Parathyroid adenoma (tissue), 2 donors: ENCODE measurements around the gene PTAR1.

Experiments
- H2AFZ ChIP-seq: fragments of 300-600 bp; sonication (generic); one replicate; pipeline ENCODE4 v1.7.0; 2017; ENCODE audit warnings: antibody characterized with exemption, mild to moderate bottlenecking
- H3K27ac ChIP-seq: fragments of 300-600 bp; sonication (generic); one replicate; pipeline ENCODE4 v1.7.0; 2017
- H3K27me3 ChIP-seq: fragments of 300-600 bp; sonication (generic); one replicate; pipeline ENCODE4 v1.7.0; 2017; ENCODE audit warnings: low read length; ENCODE audit not compliant: control insufficient read depth, insufficient read depth
- H3K36me3 ChIP-seq: fragments of 300-600 bp; sonication (generic); one replicate; pipeline ENCODE4 v1.7.0; 2017; ENCODE audit warnings: low read length; ENCODE audit not compliant: control insufficient read depth, insufficient read depth
- H3K4me1 ChIP-seq: fragments of 300-600 bp; sonication (generic); one replicate; pipeline ENCODE4 v1.7.0; 2017; ENCODE audit warnings: control low read depth
- H3K4me2 ChIP-seq: fragments of 300-600 bp; sonication (generic); one replicate; pipeline ENCODE4 v1.7.0; 2017; ENCODE audit warnings: low read length
- H3K4me3 ChIP-seq: fragments of 300-600 bp; sonication (generic); one replicate; pipeline ENCODE4 v1.7.0; 2017; ENCODE audit warnings: low read depth, low read length
- H3K79me2 ChIP-seq: fragments of 300-600 bp; sonication (generic); one replicate; pipeline ENCODE4 v1.7.0; 2017; ENCODE audit warnings: control low read depth
- H3K9ac ChIP-seq: fragments of 300-600 bp; sonication (generic); one replicate; pipeline ENCODE4 v1.7.0; 2017; ENCODE audit warnings: mild to moderate bottlenecking
- H3K9me3 ChIP-seq: fragments of 300-600 bp; sonication (generic); one replicate; pipeline ENCODE4 v1.7.0; 2017; ENCODE audit warnings: low read length; ENCODE audit not compliant: control insufficient read depth
- TF ChIP-seq, protein P1 (sequence below): fragments of 300-600 bp; sonication (generic); IDR thresholded peaks from one replicate; pipeline ENCODE4 v1.7.0; 2017; ENCODE audit warnings: antibody characterized with exemption, mild to moderate bottlenecking
- donor health status: primary hyperparathyroidism.

Gene PTAR1

DNA sequence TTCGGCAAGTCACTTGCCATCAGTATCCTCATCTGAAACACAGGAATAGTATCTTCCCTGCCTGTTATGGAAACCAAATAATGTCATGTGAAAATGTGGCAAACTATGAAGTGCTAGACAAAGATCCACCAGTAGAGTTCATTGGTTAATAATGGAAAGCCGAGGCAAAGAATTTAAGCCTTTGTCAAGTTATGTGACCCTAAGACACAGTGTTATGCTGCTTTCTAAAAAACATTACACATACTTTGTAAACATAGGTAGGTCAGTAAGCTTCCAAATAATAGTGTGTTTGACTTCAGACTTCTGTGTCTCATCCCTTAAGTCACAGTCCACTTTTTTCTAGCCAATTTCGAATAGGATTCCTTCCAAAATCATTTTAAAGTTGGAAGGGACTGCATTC, 6.0 kb downstream of the PTAR1 start:
- H3K4me1 ChIP-seq: peaks cover 2% of the 10 kb centered on the region
- no peaks in the 10 kb centered on the region for H3K79me2 ChIP-seq
- TF ChIP-seq, protein P1, sequence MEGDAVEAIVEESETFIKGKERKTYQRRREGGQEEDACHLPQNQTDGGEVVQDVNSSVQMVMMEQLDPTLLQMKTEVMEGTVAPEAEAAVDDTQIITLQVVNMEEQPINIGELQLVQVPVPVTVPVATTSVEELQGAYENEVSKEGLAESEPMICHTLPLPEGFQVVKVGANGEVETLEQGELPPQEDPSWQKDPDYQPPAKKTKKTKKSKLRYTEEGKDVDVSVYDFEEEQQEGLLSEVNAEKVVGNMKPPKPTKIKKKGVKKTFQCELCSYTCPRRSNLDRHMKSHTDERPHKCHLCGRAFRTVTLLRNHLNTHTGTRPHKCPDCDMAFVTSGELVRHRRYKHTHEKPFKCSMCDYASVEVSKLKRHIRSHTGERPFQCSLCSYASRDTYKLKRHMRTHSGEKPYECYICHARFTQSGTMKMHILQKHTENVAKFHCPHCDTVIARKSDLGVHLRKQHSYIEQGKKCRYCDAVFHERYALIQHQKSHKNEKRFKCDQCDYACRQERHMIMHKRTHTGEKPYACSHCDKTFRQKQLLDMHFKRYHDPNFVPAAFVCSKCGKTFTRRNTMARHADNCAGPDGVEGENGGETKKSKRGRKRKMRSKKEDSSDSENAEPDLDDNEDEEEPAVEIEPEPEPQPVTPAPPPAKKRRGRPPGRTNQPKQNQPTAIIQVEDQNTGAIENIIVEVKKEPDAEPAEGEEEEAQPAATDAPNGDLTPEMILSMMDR: no peak

GRCh38 chr9:69750085-69750484, 9.7 kb downstream of the PTAR1 start:
- Histone ChIP-seq H3K4me2 (no peak overlapping the region), H3K79me2 (peaks cover 4% of the 10 kb centered on the region), H3K4me1 (peaks cover 3% of the 10 kb centered on the region), H3K9me3 (no peaks in the 10 kb centered on the region), H3K4me3 (no peak overlapping the region), H3K27ac (no peak overlapping the region), H3K27me3 (no peaks in the 10 kb centered on the region), H3K36me3 (no peaks in the 10 kb centered on the region), H3K9ac (no peak overlapping the region), H2AFZ (no peak overlapping the region)
- TF ChIP-seq, protein P1: no peak

More for the DNA sequence above, 6.0 kb downstream of the PTAR1 start:
- Histone ChIP-seq H3K27ac (no peak overlapping the region), H2AFZ (no peak overlapping the region), H3K4me3 (no peak overlapping the region), H3K9ac (no peak overlapping the region), H3K27me3 (no peaks in the 10 kb centered on the region), H3K4me2 (no peak overlapping the region), H3K36me3 (no peaks in the 10 kb centered on the region), H3K9me3 (no peaks in the 10 kb centered on the region)

- Histone ChIP-seq H3K27ac (no peak overlapping the region), H3K36me3 (no peaks in the 10 kb centered on the region), H3K9ac (no peak overlapping the region), H3K9me3 (no peaks in the 10 kb centered on the region), H3K27me3 (no peaks in the 10 kb centered on the region), H3K4me3 (no peak overlapping the region), H3K79me2 (peaks cover 5% of the 10 kb centered on the region), H2AFZ (no peak overlapping the region), H3K4me1 (peaks cover 3% of the 10 kb centered on the region), H3K4me2 (no peak overlapping the region)
- TF ChIP-seq, protein P1: no peak
Observed at GRCh38 chr9:69748304-69748703, 11.5 kb downstream of the PTAR1 start.

DNA sequence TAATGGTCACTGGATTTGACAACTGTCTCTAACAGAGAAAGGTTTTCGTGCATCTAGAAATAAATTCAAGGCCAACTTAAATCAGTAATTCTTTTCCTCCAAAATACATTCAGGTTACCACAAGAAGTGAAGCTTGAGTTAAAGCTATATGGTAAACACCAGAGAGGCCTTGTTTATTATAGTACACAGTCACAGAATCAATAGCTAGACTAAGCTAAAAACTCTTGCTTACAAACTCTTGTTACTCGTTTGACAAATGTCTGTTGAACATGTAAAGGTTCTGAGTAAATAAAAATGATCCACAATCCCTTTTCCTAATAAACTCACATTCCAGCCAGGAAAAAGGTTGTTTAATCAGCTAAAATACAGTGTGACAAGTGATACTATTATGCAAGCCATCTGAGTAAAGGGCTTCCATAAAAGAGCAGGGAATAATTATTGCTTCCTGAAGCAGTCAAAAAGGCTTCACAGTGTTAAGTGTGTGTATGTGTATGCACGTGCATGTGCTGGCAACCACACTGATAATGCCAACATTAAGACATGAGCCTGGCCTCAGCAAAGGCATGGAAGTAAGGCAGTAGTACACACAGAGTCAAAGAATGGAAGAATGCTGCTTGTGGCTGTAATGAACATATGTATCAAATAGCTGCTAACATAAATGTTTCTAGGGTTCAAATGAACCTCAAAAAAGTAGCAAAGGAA, 12.8 kb downstream of the PTAR1 start:
- H2AFZ ChIP-seq: no peak overlapping the region
- no peak overlapping the region for H3K27ac ChIP-seq
- TF ChIP-seq, protein P1: no peak
- H3K36me3 ChIP-seq: no peaks in the 10 kb centered on the region
- no peak overlapping the region for H3K4me3 ChIP-seq
- no peak overlapping the region for H3K4me2 ChIP-seq
- H3K9ac ChIP-seq: no peak overlapping the region
- H3K79me2 ChIP-seq: peaks cover 5% of the 10 kb centered on the region
- H3K27me3 ChIP-seq: no peaks in the 10 kb centered on the region
- H3K9me3 ChIP-seq: no peaks in the 10 kb centered on the region
- H3K4me1 ChIP-seq: peaks cover 3% of the 10 kb centered on the region
